SIG-M5 (cell line): ENCODE measurements around the gene SLC25A19.
"Not testable (repeated sequence)": the region's sequence is repeated elsewhere in the genome, so short reads cannot be mapped to it uniquely, and the experiment has no call there.

Source experiments
- DNase-seq: peaks from one replicate; lab custom pipeline; 2025; lab: John Stamatoyannopoulos, UW

Gene SLC25A19

DNA sequence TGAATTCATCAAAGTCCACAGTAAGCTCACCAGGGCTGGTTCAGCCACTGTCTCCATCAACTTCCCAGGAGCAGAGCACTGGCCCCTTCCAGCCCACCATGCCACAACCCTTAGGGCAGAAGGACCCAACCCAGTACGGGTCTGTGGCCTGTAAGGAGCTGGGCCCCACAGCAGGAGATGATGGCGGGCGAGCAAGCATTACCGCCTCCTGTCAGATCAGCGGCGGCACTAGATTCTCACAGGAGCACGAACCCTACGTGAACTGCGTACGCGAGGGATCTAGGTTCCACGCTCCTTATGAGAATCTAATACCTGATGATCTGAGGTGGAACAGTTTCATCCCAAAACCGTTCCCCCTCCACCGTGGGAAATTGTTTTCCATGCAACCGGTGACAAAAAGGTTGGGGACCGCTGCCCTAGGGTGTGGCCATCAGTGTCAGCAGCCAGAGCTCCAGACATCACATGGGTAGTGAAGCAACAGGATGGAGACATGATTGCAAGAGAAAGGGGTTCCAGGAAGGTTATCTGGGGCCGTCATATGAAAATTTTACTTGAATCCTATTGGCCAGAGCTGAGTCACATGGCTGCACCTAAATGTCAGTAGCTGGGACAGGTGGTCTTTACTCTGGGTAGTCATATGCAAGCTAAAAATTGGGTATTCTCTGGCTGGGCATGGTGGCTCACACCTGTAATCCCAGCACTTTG, 12.4 kb upstream of the SLC25A19 start:
- DNase-seq = no peak

DNA sequence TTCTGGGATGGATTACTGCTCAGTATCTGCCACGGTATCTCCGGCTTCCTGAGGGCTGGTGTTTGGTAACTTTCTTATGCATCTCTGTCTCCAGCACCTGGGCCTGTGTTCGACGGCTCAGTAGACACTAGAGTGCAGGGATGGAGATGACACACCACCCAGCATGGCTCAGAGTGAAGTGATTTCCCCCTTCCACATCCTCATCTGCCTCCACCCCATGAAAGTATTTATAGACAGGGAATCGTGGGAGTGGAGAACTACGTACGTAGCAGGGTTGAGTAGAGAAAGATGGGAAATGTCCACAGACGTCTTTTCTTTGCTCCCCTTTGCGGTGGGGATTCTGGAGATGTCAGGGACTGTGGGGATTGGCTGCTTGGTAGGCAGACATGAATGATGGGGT, 11.8 kb upstream of the SLC25A19 start:
- no peak for DNase-seq

DNA sequence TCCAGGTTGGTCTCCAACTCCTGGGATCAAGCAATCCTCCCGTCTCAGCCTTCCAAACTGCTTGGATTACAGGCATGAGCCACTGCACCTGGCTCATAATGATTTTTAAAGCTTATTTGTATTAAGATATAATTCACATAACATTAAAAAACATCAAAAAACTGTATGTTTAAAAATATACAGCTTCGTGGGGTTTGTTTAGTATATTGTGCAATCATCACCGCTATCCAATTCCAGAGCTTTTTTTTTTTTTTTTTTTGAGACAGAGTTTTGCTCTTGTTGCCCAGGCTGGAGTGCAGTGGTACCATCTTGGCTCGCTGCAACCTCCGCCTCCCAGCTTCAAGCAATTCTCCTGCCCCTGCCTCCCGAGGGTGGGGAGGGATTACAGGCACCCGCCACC, 11.0 kb upstream of the SLC25A19 start:
- no peak for DNase-seq

DNA sequence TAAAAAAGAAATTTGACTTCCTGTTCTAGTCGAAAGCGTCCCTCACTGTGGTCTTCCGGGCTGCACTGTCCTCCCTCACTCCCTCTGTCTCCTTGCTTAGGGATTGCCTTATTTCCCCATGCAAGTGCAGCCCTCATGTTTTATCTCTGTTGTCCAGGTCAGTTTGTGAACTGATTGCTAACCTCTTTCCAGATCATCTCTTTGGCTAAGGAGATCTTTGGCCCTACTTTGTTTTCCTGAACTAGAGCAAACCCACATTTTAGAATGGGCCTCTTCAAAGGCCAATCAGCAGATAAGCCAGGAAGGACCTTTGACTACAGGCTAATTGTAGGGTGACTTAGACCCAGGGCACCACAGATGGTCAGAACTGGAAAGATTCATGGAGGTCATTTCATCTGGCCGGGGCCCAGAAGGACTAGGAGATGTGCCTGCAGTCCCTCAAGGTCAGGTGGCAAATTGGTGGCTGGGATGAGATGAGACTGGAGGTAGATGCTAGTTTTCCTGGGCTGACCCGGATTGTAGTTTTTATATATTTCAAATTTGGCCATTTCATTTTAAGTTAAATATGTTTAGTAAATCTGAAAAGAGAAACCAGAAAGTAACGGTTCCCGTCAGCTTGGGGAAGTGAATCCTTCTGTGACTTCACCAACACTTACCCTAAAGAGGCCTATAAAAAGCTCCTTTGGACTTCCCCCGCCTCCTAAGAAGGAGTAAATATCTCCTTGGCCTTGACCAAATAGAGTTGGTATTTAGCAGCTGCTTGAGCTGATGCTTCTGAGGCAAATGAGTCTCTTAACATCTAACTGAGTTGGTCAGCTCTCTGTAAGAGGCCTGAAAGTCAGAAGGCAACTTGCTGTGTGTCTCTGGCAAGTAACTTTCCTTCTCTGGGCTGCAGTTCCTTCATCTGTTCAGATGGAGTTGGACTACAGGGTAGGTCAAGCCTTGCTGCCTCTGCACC, 6.2 kb upstream of the SLC25A19 start:
- DNase-seq = peak; percentile 75

DNA sequence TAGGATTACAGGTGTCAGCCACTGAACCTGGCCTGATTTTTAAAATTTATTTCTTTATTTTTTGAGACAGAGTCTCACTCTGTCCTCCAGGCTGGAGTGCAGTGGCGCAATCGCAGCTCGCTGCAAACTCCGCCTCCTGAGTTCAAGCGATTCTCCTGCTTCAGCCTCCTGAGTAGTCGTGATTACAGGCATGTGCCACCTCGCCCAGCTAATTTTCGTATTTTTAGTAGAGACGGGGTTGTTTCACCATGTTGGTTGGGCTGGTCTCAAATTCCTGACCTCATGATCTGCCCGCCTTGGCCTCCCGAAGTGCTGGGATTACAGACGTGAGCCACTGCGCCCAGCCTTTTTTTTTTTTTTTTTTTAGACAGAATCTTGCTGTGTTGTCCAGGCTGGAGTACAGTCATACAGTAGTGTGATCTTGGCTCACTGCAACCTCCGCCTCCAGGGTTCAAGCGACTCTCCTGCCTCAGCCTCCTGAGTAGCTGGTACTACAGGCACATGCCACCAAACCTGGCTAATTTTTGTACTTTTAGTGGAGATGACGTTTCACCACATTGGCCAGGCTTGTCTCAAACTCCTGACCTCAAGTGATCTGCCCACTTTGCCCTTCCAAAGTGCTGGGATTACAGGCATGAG, 3.7 kb upstream of the SLC25A19 start:
- not testable (repeated sequence) for DNase-seq

DNA sequence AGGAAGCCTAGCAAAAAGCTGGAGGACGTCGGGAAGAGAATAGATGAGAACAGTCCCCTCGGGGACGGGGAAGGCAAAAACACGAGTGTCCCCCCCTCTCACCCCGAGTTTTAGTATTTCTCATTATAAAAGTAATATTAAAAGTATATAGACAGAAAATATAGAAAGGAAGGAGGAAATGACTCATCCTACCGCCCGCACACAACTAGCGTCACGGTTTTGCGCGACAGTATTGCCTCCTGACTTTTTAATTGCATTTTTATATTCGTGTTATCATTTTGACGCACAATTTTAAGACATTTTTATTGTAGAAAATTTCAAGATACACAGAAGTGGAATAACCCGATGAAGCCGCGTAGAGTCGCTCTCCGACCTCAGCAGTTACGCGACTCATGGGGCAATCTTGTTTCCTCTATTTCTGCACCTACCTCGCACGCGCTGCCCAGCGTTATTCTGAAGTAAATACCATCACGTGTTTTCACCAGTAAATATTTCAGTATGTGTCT, 652 bp upstream of the SLC25A19 start:
- peak; percentile 73 for DNase-seq

DNA sequence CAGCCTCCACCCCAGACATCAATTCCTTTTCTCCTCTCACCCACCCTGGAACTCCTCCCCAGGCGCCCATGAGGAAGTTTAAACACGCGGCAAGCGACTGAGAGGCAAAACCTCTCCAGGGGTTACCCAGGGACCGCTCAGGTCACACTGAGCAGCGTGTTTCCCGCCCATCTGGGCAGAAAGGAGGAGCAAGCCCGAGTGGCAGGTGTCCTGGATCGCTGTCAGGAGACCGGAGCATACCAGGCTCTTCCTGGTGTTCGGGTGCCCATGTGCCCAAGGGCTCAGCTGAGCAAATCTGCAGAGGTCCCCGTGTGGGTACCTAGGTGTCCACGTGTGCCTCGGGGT, 491 bp downstream of the SLC25A19 start:
- DNase-seq = no peak

DNA sequence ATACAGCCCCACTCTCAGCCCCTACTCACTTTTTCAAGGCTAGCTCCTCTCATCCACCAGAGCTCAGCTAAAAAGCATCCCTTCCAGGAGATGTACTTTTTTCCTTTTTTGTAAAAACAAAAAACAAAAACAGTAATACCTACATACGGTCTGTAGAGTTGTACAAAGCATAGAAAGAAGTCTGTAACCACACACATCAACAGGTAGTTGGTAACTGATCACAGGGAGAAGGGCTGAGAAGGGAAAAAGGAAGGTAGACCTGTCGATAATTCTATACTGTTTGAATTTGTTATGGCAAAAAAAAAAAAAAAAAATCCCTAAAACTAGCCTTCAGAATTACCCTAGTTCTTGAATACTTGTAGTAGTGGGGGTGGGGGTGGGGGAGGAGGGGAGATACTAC, 874 bp downstream of the SLC25A19 start:
- DNase-seq = no peak

DNA sequence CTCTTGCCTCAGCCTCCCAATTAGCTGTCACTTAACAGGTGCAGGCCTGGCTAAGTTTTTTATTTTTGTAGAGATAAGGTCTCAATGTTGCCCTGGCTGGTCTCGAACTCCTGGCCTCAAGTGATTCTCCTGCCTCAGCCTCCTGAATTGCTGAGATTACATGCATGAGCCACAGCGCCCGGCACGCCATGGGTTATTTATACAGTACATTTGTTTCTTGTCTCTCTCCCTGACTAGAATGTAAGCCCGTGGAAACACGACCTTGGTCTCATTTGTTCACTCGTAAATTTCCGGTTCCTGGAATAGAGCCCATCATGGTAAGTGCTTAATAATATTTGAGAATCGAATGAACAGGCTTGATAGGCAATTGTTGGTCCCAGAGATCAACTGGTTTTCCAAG, 2.0 kb downstream of the SLC25A19 start:
- DNase-seq = no peak

DNA sequence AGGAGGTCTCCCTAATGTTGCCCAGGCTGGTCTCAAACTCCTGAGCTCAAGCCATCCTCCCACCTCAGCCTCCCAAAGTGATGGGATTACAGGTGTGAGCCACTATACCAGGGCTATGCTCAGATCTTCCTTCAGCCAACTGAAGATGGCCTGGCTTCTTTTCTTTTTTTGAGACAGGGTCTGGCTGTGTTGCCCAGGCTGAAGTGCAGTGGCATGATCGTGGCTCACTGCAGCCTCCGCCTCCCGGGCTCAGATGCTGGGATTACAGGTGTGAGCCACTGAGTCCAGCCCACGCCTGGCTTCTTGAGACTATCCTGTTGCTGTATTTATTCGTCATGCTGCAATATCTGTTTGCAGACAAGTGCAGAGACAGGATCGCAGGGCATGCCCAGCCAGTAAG, 4.1 kb downstream of the SLC25A19 start:
- DNase-seq = no peak

DNA sequence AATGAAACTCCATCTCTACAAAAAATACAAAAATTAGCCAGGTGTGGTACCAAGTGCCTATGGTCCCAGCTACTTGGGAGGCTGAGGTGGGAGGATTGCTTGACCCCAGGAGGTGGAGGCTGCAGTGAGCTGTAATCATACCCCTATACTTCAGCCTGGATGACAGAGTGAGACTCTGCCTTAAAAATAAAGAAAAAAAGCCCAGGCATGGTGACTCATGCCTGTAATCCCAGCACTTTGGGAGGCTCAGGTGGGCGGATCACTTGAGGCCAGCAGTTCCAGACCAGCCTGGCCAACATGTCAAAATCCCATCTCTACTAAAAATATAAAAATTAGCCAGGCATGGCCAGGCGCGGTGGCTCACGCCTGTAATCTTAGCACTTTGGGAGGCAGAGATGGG, 9.0 kb downstream of the SLC25A19 start:
- not testable (repeated sequence) for DNase-seq

DNA sequence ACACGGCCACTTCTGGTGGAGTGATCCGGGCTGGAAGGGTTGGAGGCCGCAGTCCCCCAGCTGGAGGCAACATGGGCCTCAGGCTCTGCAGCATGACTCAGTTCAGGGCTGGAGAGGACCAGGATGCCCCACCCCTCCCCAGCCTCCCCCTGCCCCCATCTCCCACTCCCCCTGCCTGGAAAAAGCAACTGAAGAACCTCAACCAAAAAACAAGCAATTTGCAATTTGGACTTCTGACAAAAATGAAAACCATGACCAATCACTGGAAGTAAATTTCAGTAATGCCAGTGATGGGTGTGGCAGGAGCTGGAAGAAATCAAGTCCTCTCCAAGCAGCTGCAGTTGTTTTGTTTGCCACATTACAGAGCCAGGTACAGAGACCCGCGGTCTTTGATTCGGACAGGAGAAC, 11.6 kb downstream of the SLC25A19 start:
- no peak for DNase-seq

DNA sequence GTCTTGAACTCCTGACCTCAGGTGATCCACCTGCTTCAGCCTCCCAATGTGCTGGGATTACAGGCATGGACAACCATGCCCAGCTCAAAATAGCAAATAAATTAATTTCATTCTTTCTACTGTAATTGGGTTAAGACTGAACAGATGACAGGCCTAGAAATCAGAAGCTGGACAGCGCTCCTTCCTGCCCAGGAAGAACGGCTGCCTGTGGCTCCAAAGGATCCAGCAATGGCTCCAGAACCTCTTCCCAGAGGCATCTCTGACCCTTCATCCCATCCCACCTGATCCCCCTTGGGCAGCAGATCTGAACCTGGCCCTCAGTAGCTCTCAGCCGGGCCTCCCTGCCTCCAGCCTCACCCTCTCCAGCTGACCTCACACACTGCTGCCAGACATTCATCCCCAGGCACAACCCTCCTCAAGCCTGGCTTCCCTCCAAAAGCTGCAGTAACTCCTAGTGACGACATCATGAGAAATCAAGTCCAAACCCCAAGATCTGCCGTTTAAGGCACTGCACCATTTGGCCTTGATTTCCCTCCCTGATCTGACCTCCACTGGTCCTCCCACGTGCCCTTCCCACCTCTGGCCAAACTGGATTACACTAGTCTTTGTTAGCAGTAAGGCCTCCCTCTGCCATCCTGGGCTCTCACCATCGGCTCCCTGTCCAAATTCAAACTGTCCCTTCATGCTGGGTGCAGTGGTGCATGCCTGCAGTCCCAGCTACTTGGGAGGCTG, 15.1 kb downstream of the SLC25A19 start:
- no peak for DNase-seq

DNA sequence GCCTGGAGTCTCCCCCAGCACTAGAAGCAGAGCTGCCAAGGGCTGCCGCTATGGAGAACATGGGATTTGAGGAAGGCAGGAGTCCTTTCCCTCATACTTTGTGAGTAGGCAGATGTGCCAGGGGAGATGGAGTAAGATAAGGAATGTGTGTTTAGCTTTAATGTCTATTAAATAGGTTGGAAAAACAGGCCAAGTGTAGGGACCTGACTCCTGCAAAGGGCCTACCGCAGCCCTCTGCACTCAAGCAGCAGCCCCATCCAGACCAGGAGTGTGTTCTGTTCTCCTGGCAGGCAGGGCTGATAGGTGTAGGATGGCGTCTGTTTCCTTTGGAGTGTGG, 16.4 kb downstream of the SLC25A19 start:
- DNase-seq = no peak

DNA sequence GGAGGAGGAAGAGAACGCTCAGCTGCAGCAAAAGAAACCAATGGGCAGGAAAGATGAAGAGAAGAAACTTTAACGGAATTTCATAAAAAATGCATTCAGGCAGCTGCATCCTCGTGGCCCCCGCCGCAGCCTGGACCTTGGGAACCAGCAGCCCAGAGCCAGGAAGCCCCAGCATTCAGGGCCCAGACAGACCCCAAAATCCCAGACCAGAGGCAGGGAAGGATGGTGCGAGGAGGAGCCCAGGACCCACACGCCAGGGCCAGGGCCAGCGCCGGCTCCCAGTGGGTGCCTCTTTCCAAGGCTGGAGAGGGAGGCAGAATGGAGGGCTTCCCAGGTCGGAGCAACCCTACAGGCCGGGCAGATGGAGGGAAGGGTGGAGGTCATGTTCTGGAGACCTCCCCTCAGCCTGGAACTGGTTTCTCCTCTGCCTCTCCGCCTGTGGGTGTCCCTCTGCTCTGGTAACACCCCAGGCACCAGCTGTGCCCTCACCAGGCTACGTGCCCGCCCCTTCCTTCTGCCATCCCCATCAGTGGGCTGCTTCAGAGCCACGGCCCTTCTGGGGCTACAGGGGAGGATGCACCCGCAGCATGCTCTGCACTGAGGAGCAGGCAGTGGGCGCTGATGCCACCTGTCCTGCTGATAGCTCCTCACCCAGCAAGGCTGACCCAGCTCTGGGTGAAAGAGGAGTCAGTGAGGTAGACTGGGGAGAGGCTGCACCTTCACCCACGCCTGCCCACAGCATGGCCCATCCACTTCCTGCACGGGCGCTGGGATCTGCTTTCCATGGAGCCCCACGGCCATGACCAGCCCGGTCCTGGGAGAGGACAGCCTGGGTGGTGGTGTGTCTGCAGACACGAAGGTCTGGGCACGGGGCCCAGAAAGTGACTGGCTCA, 17.0 kb downstream of the SLC25A19 start:
- DNase-seq = no peak

DNA sequence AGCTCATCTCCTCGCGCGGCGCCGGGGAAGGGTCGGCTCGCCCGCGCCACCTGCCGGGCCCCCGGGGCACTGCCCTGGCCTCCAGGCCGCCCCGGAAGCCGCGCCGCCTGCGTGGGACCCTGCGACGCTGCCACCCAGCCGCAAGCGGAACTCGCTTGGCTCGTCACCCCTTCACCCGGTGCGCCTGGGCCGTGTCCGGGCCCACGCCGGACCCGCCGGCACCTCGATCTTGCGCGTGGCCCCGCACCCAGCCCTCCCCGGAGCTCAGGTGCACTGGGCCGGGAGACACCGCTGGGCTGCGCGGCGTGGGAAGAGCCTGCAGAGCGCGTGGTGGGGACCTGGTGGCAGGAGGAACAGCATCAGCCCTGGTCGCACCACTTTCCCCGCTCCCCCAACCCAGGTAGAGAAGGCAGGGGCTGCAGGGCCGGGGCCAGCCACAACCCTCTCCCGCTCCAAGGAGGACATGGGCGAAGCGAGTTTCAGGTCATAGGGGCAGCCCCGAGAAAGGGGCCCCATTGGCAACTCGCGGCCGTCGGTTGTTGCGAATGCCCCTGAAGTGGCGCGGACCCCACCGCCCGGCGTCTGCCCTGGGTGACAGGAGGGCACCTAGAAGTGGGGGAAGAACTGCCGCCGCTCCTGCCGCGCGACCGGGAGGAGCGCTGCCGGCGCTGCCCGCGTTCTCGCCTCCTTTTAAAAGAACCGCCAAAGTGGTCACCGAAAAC, 17.8 kb downstream of the SLC25A19 start:
- DNase-seq = no peak

DNA sequence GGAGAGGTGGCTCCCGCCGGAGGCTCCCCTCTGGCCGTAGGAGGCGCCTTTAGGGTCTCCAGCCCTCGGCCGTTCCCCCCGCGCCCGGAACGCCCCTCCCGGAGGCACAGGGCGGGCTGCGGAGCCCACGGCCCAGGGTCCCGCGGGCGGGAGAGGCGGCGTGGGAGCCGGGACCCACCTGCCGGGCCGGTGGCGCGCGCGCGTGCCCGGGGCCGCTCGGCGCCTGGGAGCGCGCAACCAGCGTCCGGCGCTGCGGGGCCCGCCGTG, 18.3 kb downstream of the SLC25A19 start, which contains the start of gene MIF4GD:
MIF4GD (minus strand) TSS at position 266 of the 267 bp plus-strand sequence. CDS start 1,036 bp downstream, outside the sequence.
- no peak for DNase-seq

DNA sequence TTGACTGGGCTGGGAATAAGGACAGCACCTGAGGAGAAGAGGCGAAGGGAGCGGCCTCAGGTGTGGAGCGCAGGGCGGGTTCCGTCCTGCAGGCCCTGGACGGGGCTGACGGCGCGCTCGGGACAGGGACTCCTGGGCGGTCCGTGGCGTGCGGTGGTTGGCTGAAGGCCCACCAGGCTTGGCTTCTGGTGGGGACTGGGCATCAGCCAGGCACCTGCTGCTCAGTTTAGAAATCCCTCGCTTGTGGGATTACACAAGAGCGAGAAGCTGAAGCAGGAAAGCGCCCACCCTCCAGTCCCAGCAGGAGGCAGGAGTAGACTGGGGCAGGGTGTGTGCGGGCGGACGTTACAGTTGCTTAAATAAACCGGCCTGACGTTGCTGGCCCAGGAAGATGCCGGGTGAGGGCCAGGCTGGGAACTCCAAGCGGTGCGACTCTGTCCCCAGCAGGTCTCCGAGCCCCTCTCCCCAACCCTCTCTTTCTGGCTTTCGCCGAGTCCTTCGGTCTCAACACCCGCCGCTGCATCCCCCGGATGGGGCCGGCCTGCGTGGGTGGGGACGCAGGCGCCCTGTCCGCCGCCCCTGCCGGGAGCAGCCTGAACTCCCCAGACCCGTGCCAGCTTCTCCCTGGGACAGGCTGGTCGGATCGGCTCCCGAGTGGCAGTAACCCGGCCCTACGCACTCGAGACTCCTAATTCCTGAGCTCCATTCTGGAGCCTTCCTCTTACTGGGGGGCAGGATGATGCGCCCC, 18.8 kb downstream of the SLC25A19 start:
- peak; percentile 44 for DNase-seq

DNA sequence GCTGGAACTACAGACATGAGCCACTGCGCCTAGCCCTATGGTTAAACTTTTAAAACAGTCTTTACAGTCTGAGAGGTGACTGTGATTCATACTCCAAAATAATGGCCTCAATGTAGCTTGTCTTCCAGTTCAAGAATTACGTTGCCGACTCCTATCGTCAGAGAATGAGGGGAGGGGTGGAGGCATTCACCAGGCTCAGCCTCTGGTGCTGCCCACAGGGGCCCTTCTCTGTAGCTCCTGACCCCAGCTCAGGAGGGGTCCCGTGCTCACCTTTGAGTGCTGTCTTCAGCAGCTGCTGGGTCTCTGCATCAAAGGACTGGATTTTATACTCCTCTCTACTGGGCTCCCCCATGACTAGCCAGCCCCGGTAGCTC, 19.4 kb downstream of the SLC25A19 start:
- DNase-seq = no peak
